IPS-NIHi11 (cell line): ENCODE data around the gene ST6GALNAC3.
"Not testable (repeated sequence)": the region's sequence is repeated elsewhere in the genome, so short reads cannot be mapped to it uniquely, and the experiment has no call there.

Experiments used
- DNase-seq: peaks from one replicate; pipeline ENCODE4 v3.0.0; 2012; ENCODE audit warnings: mixed read lengths, low spot score

Gene ST6GALNAC3

GRCh38 chr1:76074321-76075187, at the start of gene ST6GALNAC3:
Gene ST6GALNAC3 (plus strand): TSS chr1:76074746.
- peak; percentile 93 for DNase-seq

GRCh38 chr1:76027341-76027740, 47.2 kb upstream of the ST6GALNAC3 start:
- no peak for DNase-seq

GRCh38 chr1:76029331-76029730, 45.2 kb upstream of the ST6GALNAC3 start:
- DNase-seq = no peak

- no peak for DNase-seq
Measured at GRCh38 chr1:76031496-76031895, 43.0 kb upstream of the ST6GALNAC3 start.

- no peak for DNase-seq
Measured at GRCh38 chr1:76033800-76034475, 40.6 kb upstream of the ST6GALNAC3 start.

- no peak for DNase-seq
Measured at GRCh38 chr1:76035053-76035452, 39.5 kb upstream of the ST6GALNAC3 start.

GRCh38 chr1:76037324-76037723, 37.2 kb upstream of the ST6GALNAC3 start:
- DNase-seq = no peak

GRCh38 chr1:76038287-76039004, 36.1 kb upstream of the ST6GALNAC3 start:
- DNase-seq = no peak

- no peak for DNase-seq
Measured at GRCh38 chr1:76046149-76046548, 28.4 kb upstream of the ST6GALNAC3 start.

- no peak for DNase-seq
Measured at GRCh38 chr1:76048219-76048618, 26.3 kb upstream of the ST6GALNAC3 start.

GRCh38 chr1:76048926-76049325, 25.6 kb upstream of the ST6GALNAC3 start:
- no peak for DNase-seq

- DNase-seq = no peak
Measured at GRCh38 chr1:76049498-76049897, 25.0 kb upstream of the ST6GALNAC3 start.

GRCh38 chr1:76050073-76050472, 24.5 kb upstream of the ST6GALNAC3 start:
- DNase-seq = not testable (repeated sequence)

GRCh38 chr1:76053021-76053420, 21.5 kb upstream of the ST6GALNAC3 start:
- peak; percentile 45 for DNase-seq

GRCh38 chr1:76054359-76054758, 20.2 kb upstream of the ST6GALNAC3 start:
- no peak for DNase-seq

- DNase-seq = no peak
Measured at GRCh38 chr1:76055987-76056386, 18.6 kb upstream of the ST6GALNAC3 start.

GRCh38 chr1:76059451-76059850, 15.1 kb upstream of the ST6GALNAC3 start:
- DNase-seq = no peak

GRCh38 chr1:76065270-76065669, 9.3 kb upstream of the ST6GALNAC3 start:
- DNase-seq = no peak

- no peak for DNase-seq
Measured at GRCh38 chr1:76066394-76066793, 8.2 kb upstream of the ST6GALNAC3 start.

- no peak for DNase-seq
Measured at GRCh38 chr1:76068542-76068941, 6.0 kb upstream of the ST6GALNAC3 start.

- DNase-seq = no peak
Measured at GRCh38 chr1:76068953-76069561, 5.5 kb upstream of the ST6GALNAC3 start.

- DNase-seq = no peak
Measured at GRCh38 chr1:76070538-76070937, 4.0 kb upstream of the ST6GALNAC3 start.
